PC-3 (cell line): ENCODE results near the gene TC2N. TPM values are rescaled to one million over a fixed set of nuclear protein-coding genes. Genes with fewer than 3 reads are reported as not detected.

Experiments used
- ATAC-seq: fragments of 200-7000 bp; cut with Tn5 transposase; 2 replicates; pipeline ENCODE4 v1.9.1; 2020; ENCODE audit warnings: mild to moderate bottlenecking, moderate library complexity
- BruUV-seq: library from RNA; stranded (reverse); fragments of 400-500 nt; replicated peaks from 2 replicates; lab custom pipeline; 2021; lab: Mats Ljungman, UMichigan
- CTCF ChIA-PET: fragments of 300-600 bp; sonication (Branson Sonifier 250); formaldehyde crosslinking; loops from one replicate; lab custom pipeline; 2022; ENCODE audit warnings: antibody characterized with exemption; lab: Charles Lee
- POLR2A ChIA-PET: fragments of 300-600 bp; sonication (Branson Sonifier 250); formaldehyde crosslinking; loops from one replicate; lab custom pipeline; 2022; ENCODE audit warnings: antibody characterized with exemption; ENCODE audit not compliant: unreplicated experiment; lab: Charles Lee
- DNase-seq: peaks from one replicate; pipeline ENCODE4 v3.0.0-alpha.2; 2015
- H2AFZ ChIP-seq: fragments of 300-600 bp; sonication (generic); 2 replicates; pipeline ENCODE4 v1.6.0; 2016; ENCODE audit warnings: antibody characterized with exemption, low read length
- H3F3A ChIP-seq: fragments of 300-600 bp; sonication (generic); one replicate; pipeline ENCODE4 v1.6.0; 2017; ENCODE audit warnings: antibody characterized with exemption, low read length, control low read depth, mild to moderate bottlenecking; ENCODE audit not compliant: unreplicated experiment
- H3K27ac ChIP-seq: fragments of 300-600 bp; sonication (generic); 2 replicates; pipeline ENCODE4 v1.5.1; 2016; ENCODE audit warnings: mild to moderate bottlenecking, low read length
- H3K27me3 ChIP-seq: fragments of 300-600 bp; sonication (generic); 2 replicates; pipeline ENCODE4 v1.6.1; 2016; ENCODE audit warnings: low read length, mixed read lengths
- H3K36me3 ChIP-seq: fragments of 300-600 bp; sonication (generic); 2 replicates; pipeline ENCODE4 v1.6.1; 2016; ENCODE audit warnings: low read depth, mixed run types, low read length, mixed read lengths
- H3K4me1 ChIP-seq: fragments of 300-600 bp; sonication (generic); 2 replicates; pipeline ENCODE4 v1.5.1; 2016; ENCODE audit warnings: low read length; ENCODE audit not compliant: insufficient read depth
- H3K4me2 ChIP-seq: fragments of 300-600 bp; sonication (generic); 2 replicates; pipeline ENCODE4 v1.6.0; 2016; ENCODE audit warnings: low read length
- H3K4me3 ChIP-seq: fragments of 300-600 bp; sonication (generic); 2 replicates; pipeline ENCODE4 v1.5.1; 2016; ENCODE audit warnings: mild to moderate bottlenecking, low read length, mixed read lengths
- H3K79me2 ChIP-seq: fragments of 300-600 bp; sonication (generic); 2 replicates; pipeline ENCODE4 v1.6.1; 2017; ENCODE audit warnings: low read length, mixed read lengths
- H3K9ac ChIP-seq: fragments of 300-600 bp; sonication (generic); 2 replicates; pipeline ENCODE4 v1.6.0; 2016; ENCODE audit warnings: mild to moderate bottlenecking, low read length
- H3K9me2 ChIP-seq: fragments of 300-600 bp; sonication (generic); replicated peaks from 2 replicates; pipeline ENCODE4 v1.6.1; 2016; ENCODE audit warnings: mixed run types, low read length, mixed read lengths
- H3K9me3 ChIP-seq: fragments of 300-600 bp; sonication (generic); 2 replicates; pipeline ENCODE4 v1.6.1; 2016; ENCODE audit warnings: low read length, mixed read lengths
- H4K20me1 ChIP-seq: fragments of 300-600 bp; sonication (generic); 2 replicates; pipeline ENCODE4 v1.6.1; 2016; ENCODE audit warnings: low read length, mixed read lengths
- EZH2 ChIP-seq: fragments of 300-600 bp; sonication (generic); IDR thresholded peaks from one replicate; pipeline ENCODE4 v1.6.1; 2017; ENCODE audit warnings: antibody characterized with exemption, mild to moderate bottlenecking, low read length; ENCODE audit not compliant: unreplicated experiment
- EZH2phosphoT487 ChIP-seq: fragments of 300-600 bp; sonication (generic); IDR thresholded peaks from 2 replicates; pipeline ENCODE4 v1.6.1; 2018; ENCODE audit warnings: mild to moderate bottlenecking, antibody characterized with exemption, low read length, borderline replicate concordance
- intact Hi-C: fragments of 100-400 bp; cut with micrococcal nuclease; formaldehyde crosslinking; loops from 2 replicates; pipeline ENCODE4 v1.9.0; 2023
- total RNA-seq: library from RNA; depleted of rRNA; stranded (reverse); fragments of >200 nt; gene quantifications from 2 replicates; pipeline ENCODE4 v1.2.3, GENCODE V29; 2014
- TF ChIP-seq, protein P1 (sequence below): fragments of 300-600 bp; sonication (generic); conservative IDR thresholded peaks from 2 replicates; pipeline ENCODE4 v1.5.1; 2017; ENCODE audit warnings: antibody characterized with exemption, low read depth, mild to moderate bottlenecking, low read length

Gene TC2N
- total RNA-seq, 1 experiment from 2014 or later, result 6.2 TPM

- no peaks in the 10 kb centered on the region; the same call in none of the 2 replicates for H3K27me3 ChIP-seq
- H3K79me2 ChIP-seq, result no peaks in the 10 kb centered on the region
- no peaks in the 10 kb centered on the region for H3F3A ChIP-seq
- no TSS peak for BruUV-seq
- DNase-seq (no peak), ATAC-seq (no peak)
- H4K20me1 ChIP-seq, result no peaks in the 10 kb centered on the region
- TF ChIP-seq EZH2phosphoT487, result no peak
- TF ChIP-seq, protein P1, sequence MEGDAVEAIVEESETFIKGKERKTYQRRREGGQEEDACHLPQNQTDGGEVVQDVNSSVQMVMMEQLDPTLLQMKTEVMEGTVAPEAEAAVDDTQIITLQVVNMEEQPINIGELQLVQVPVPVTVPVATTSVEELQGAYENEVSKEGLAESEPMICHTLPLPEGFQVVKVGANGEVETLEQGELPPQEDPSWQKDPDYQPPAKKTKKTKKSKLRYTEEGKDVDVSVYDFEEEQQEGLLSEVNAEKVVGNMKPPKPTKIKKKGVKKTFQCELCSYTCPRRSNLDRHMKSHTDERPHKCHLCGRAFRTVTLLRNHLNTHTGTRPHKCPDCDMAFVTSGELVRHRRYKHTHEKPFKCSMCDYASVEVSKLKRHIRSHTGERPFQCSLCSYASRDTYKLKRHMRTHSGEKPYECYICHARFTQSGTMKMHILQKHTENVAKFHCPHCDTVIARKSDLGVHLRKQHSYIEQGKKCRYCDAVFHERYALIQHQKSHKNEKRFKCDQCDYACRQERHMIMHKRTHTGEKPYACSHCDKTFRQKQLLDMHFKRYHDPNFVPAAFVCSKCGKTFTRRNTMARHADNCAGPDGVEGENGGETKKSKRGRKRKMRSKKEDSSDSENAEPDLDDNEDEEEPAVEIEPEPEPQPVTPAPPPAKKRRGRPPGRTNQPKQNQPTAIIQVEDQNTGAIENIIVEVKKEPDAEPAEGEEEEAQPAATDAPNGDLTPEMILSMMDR, result no peak
- no peak for TF ChIP-seq EZH2
- intact Hi-C loops, result no loop called here
- ChIA-PET CTCF (no interaction called here), POLR2A (no interaction called here)
- no peak overlapping the region for H3K9ac ChIP-seq
- H3K4me1 ChIP-seq, result no peaks in the 10 kb centered on the region
- H3K27ac ChIP-seq, result no peak overlapping the region
- no peaks in the 10 kb centered on the region for H3K9me3 ChIP-seq
- H3K36me3 ChIP-seq, result no peaks in the 10 kb centered on the region; the same call in 1 of the 2 replicates
- H2AFZ ChIP-seq, result no peak overlapping the region
- H3K4me2 ChIP-seq, result no peak overlapping the region
- no peak overlapping the region for H3K4me3 ChIP-seq
- no peaks in the 10 kb centered on the region for H3K9me2 ChIP-seq
Measured at GRCh38 chr14:91890291-91890749, 23.0 kb upstream of the TC2N start.

GRCh38 chr14:91889477-91890211 lies 22.3 kb upstream of the TC2N start:
- Histone ChIP-seq H3F3A (no peaks in the 10 kb centered on the region), H3K27me3 (no peaks in the 10 kb centered on the region; the same call in none of the 2 replicates), H3K9ac (no peak overlapping the region)

More at GRCh38 chr14:91889477-91890211, 22.3 kb upstream of the TC2N start:
- Histone ChIP-seq H2AFZ (no peak overlapping the region), H3K9me2 (no peaks in the 10 kb centered on the region), H3K36me3 (no peaks in the 10 kb centered on the region; the same call in 1 of the 2 replicates), H3K27ac (no peak overlapping the region), H3K4me2 (no peak overlapping the region), H3K9me3 (no peaks in the 10 kb centered on the region), H3K79me2 (no peaks in the 10 kb centered on the region), H3K4me1 (no peaks in the 10 kb centered on the region), H4K20me1 (no peaks in the 10 kb centered on the region), H3K4me3 (no peak overlapping the region)
- intact Hi-C loops, result no loop called here
- no TSS peak for BruUV-seq
- DNase-seq (no peak), ATAC-seq (no peak)
- TF ChIP-seq EZH2phosphoT487, result no peak
- no peak for TF ChIP-seq EZH2
- TF ChIP-seq, protein P1, result no peak
- CTCF ChIA-PET, result no interaction called here
- POLR2A ChIA-PET, result no interaction called here
